HEK293 (cell line): ENCODE measurements around the gene SAMD5.

Experiments used
- CTCF ChIA-PET: fragments of 350-600 bp; formaldehyde crosslinking; extraction: SDS; loops from one replicate; lab custom pipeline; 2021; ENCODE audit warnings: antibody characterized with exemption; lab: Yijun Ruan, JAX
- POLR2A ChIA-PET: fragments of 300-600 bp; formaldehyde crosslinking; extraction: SDS; loops from one replicate; lab custom pipeline; 2020; ENCODE audit warnings: antibody characterized with exemption, inconsistent platforms; lab: Yijun Ruan, JAX
- H3K27ac ChIP-seq: fragments of 200-500 bp; sonication (Bioruptor generic); 2 replicates; pipeline ENCODE4 v1.5.1; 2014; ENCODE audit warnings: low read depth, low read length, control low read depth, inconsistent platforms; ENCODE audit errors: extremely low read depth
- H3K36me3 ChIP-seq, 2 experiments: fragments of 200-500 bp in 1 of 2; sonication (Bioruptor generic) in 1 of 2; 1 replicate in 1 of 2; 2 replicates in 1 of 2; pipeline ENCODE4 v1.5.1; 2014 to 2017; ENCODE audit warnings: inconsistent platforms in 2 of 2, low read length in 2 of 2; ENCODE audit not compliant: control insufficient read depth in 2 of 2, insufficient read depth in 1 of 2
- H3K4me1 ChIP-seq: fragments of 200-500 bp; sonication (Bioruptor generic); 2 replicates; pipeline ENCODE4 v1.5.1; 2014; ENCODE audit warnings: mild to moderate bottlenecking, low read length, inconsistent platforms; ENCODE audit not compliant: control insufficient read depth, insufficient read depth
- H3K4me3 ChIP-seq: 2 replicates; pipeline ENCODE4 v1.5.1; 2011; ENCODE audit warnings: low read depth, mild to moderate bottlenecking, control low read depth, low read length, moderate library complexity
- H3K9me3 ChIP-seq: fragments of 200-500 bp; sonication (Bioruptor generic); 2 replicates; pipeline ENCODE4 v1.5.1; 2014; ENCODE audit warnings: low read depth, low read length, inconsistent platforms; ENCODE audit not compliant: control insufficient read depth, insufficient read depth
- BCL11B ChIP-seq: fragments of 450-650 bp; formaldehyde crosslinking; IDR thresholded peaks from 2 replicates; pipeline ENCODE4 v1.5.1; 2016; ENCODE audit warnings: low read depth, missing biosample characterization, missing genetic modification characterization
- SP2 ChIP-seq: fragments of 450-650 bp; formaldehyde crosslinking; IDR thresholded peaks from 2 replicates; pipeline ENCODE4 v1.5.1; 2016; ENCODE audit warnings: missing biosample characterization, missing genetic modification characterization
- ZBTB21 ChIP-seq: fragments of 450-650 bp; formaldehyde crosslinking; IDR thresholded peaks from 2 replicates; pipeline ENCODE4 v1.5.1; 2017; ENCODE audit warnings: missing biosample characterization, missing genetic modification characterization
- ZBTB7A ChIP-seq: fragments of 450-650 bp; formaldehyde crosslinking; IDR thresholded peaks from 2 replicates; pipeline ENCODE4 v1.5.1; 2016; ENCODE audit warnings: low read depth, missing biosample characterization, missing genetic modification characterization
- ZFHX2 ChIP-seq: fragments of 450-650 bp; formaldehyde crosslinking; conservative IDR thresholded peaks from 2 replicates; pipeline ENCODE4 v1.5.1; 2016; ENCODE audit warnings: missing biosample characterization, missing genetic modification characterization
- ZFP41 ChIP-seq: fragments of 450-650 bp; formaldehyde crosslinking; IDR thresholded peaks from 2 replicates; pipeline ENCODE4 v1.5.1; 2016; ENCODE audit warnings: missing biosample characterization, missing genetic modification characterization, borderline replicate concordance
- ZNF138 ChIP-seq: fragments of 450-650 bp; formaldehyde crosslinking; IDR thresholded peaks from 2 replicates; pipeline ENCODE4 v1.5.1; 2016; ENCODE audit warnings: missing biosample characterization, missing genetic modification characterization, borderline replicate concordance
- ZNF2 ChIP-seq: fragments of 450-650 bp; formaldehyde crosslinking; IDR thresholded peaks from 2 replicates; pipeline ENCODE4 v1.5.1; 2016; ENCODE audit warnings: missing biosample characterization, missing genetic modification characterization
- ZNF239 ChIP-seq: fragments of 450-650 bp; formaldehyde crosslinking; IDR thresholded peaks from 2 replicates; pipeline ENCODE4 v1.5.1; 2016; ENCODE audit warnings: missing biosample characterization, missing genetic modification characterization
- ZNF37A ChIP-seq: fragments of 450-650 bp; IDR thresholded peaks from 2 replicates; pipeline ENCODE4 v1.5.1; 2018; ENCODE audit warnings: missing biosample characterization, missing genetic modification characterization
- ZNF394 ChIP-seq: fragments of 450-650 bp; formaldehyde crosslinking; IDR thresholded peaks from 2 replicates; pipeline ENCODE4 v1.5.1; 2016; ENCODE audit warnings: missing biosample characterization, missing genetic modification characterization, mild to moderate bottlenecking, moderate library complexity, borderline replicate concordance
- ZNF624 ChIP-seq: fragments of 450-650 bp; formaldehyde crosslinking; IDR thresholded peaks from 2 replicates; pipeline ENCODE4 v1.5.1; 2017; ENCODE audit warnings: missing biosample characterization, missing genetic modification characterization
- ZNF664 ChIP-seq: fragments of 450-650 bp; formaldehyde crosslinking; IDR thresholded peaks from 2 replicates; pipeline ENCODE4 v1.5.1; 2016; ENCODE audit warnings: missing biosample characterization, missing genetic modification characterization
- TF ChIP-seq, protein P1 (sequence below): fragments of 450-650 bp; formaldehyde crosslinking; IDR thresholded peaks from 2 replicates; pipeline ENCODE4 v1.5.1; 2017; ENCODE audit warnings: missing biosample characterization, mild to moderate bottlenecking, missing genetic modification characterization, moderate library complexity
- TF ChIP-seq, protein P2 (sequence below): fragments of 450-650 bp; IDR thresholded peaks from 2 replicates; pipeline ENCODE4 v1.5.1; 2018; ENCODE audit warnings: missing biosample characterization, mild to moderate bottlenecking, missing genetic modification characterization
- TF ChIP-seq, protein P3 (sequence below): fragments of 450-650 bp; formaldehyde crosslinking; IDR thresholded peaks from 2 replicates; pipeline ENCODE4 v1.5.1; 2016; ENCODE audit warnings: missing biosample characterization, missing genetic modification characterization, borderline replicate concordance
- TF ChIP-seq, protein P4 (sequence below): sonication (generic); formaldehyde crosslinking; IDR thresholded peaks from 2 replicates; pipeline ENCODE4 v1.8.1; 2022; ENCODE audit warnings: mild to moderate bottlenecking, moderate library complexity, missing genetic modification reagents
- TF ChIP-seq, protein P5 (sequence below): fragments of 450-650 bp; formaldehyde crosslinking; IDR thresholded peaks from 2 replicates; pipeline ENCODE4 v1.5.1; 2016; ENCODE audit warnings: missing biosample characterization, missing genetic modification characterization

The SAMD5 gene

DNA sequence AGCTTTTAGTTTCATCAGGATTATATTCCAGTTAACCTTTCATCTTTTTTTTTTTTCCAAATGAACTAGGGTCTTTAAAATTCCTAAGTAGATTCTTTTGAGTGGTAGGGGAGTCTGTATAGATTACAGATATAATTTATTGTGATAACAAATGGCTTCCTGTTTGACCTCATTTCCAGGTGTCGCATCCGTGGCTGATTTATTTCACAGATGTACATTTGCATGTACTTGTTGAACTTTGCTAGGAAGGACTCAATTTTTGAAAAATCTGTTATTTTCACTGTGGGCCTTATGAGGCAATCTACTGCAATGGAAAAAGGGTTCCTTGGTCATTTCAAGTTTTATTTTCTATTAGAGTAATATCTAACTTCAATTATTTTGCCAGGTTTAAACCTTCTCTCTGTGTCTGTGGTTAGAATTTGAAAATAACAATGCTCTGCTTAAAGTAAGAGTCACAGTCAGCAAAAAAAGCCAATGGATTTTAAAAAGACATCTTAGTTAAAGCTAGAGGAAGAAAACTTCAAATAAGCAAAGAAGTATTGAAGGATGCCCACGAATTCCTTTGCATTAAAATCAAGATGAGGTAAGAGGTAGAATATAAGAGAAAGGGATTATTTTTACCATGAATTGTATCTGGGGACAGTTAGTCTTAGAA lies 57.9 kb downstream of the SAMD5 start:
- CTCF ChIA-PET: interaction anchor here (0.6 to 0.9 kb wide), 2 partner anchors 10 to 609 kb away, joined by 3 read pairs; no protein-coding TSS in a partner anchor
- TF ChIP-seq ZNF664 (tag by site-specific recombination): no peak
- TF ChIP-seq BCL11B (tag by site-specific recombination): no peak
- TF ChIP-seq, protein P1, sequence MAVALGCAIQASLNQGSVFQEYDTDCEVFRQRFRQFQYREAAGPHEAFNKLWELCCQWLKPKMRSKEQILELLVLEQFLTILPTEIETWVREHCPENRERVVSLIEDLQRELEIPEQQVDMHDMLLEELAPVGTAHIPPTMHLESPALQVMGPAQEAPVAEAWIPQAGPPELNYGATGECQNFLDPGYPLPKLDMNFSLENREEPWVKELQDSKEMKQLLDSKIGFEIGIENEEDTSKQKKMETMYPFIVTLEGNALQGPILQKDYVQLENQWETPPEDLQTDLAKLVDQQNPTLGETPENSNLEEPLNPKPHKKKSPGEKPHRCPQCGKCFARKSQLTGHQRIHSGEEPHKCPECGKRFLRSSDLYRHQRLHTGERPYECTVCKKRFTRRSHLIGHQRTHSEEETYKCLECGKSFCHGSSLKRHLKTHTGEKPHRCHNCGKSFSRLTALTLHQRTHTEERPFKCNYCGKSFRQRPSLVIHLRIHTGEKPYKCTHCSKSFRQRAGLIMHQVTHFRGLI: no peak
- TF ChIP-seq, protein P2, sequence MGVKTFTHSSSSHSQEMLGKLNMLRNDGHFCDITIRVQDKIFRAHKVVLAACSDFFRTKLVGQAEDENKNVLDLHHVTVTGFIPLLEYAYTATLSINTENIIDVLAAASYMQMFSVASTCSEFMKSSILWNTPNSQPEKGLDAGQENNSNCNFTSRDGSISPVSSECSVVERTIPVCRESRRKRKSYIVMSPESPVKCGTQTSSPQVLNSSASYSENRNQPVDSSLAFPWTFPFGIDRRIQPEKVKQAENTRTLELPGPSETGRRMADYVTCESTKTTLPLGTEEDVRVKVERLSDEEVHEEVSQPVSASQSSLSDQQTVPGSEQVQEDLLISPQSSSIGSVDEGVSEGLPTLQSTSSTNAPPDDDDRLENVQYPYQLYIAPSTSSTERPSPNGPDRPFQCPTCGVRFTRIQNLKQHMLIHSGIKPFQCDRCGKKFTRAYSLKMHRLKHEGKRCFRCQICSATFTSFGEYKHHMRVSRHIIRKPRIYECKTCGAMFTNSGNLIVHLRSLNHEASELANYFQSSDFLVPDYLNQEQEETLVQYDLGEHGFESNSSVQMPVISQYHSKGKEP (tag by site-specific recombination): no peak
- TF ChIP-seq ZNF2 (tag by site-specific recombination): no peak
- TF ChIP-seq, protein P3, sequence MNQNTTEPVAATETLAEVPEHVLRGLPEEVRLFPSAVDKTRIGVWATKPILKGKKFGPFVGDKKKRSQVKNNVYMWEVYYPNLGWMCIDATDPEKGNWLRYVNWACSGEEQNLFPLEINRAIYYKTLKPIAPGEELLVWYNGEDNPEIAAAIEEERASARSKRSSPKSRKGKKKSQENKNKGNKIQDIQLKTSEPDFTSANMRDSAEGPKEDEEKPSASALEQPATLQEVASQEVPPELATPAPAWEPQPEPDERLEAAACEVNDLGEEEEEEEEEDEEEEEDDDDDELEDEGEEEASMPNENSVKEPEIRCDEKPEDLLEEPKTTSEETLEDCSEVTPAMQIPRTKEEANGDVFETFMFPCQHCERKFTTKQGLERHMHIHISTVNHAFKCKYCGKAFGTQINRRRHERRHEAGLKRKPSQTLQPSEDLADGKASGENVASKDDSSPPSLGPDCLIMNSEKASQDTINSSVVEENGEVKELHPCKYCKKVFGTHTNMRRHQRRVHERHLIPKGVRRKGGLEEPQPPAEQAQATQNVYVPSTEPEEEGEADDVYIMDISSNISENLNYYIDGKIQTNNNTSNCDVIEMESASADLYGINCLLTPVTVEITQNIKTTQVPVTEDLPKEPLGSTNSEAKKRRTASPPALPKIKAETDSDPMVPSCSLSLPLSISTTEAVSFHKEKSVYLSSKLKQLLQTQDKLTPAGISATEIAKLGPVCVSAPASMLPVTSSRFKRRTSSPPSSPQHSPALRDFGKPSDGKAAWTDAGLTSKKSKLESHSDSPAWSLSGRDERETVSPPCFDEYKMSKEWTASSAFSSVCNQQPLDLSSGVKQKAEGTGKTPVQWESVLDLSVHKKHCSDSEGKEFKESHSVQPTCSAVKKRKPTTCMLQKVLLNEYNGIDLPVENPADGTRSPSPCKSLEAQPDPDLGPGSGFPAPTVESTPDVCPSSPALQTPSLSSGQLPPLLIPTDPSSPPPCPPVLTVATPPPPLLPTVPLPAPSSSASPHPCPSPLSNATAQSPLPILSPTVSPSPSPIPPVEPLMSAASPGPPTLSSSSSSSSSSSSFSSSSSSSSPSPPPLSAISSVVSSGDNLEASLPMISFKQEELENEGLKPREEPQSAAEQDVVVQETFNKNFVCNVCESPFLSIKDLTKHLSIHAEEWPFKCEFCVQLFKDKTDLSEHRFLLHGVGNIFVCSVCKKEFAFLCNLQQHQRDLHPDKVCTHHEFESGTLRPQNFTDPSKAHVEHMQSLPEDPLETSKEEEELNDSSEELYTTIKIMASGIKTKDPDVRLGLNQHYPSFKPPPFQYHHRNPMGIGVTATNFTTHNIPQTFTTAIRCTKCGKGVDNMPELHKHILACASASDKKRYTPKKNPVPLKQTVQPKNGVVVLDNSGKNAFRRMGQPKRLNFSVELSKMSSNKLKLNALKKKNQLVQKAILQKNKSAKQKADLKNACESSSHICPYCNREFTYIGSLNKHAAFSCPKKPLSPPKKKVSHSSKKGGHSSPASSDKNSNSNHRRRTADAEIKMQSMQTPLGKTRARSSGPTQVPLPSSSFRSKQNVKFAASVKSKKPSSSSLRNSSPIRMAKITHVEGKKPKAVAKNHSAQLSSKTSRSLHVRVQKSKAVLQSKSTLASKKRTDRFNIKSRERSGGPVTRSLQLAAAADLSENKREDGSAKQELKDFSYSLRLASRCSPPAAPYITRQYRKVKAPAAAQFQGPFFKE (tag by site-specific recombination): no peak
- TF ChIP-seq ZNF239 (tag by site-specific recombination): no peak
- no peak for TF ChIP-seq ZBTB21 (tag by site-specific recombination)
- no peak for TF ChIP-seq ZBTB7A (tag by site-specific recombination)
- TF ChIP-seq ZFHX2 (tag by site-specific recombination): no peak
- no peak for TF ChIP-seq ZFP41 (tag by site-specific recombination)
- no peak for TF ChIP-seq ZNF37A (tag by site-specific recombination)
- TF ChIP-seq, all 188 proteins: peak for 0
- Histone ChIP-seq H3K27ac (no peak overlapping the region), H3K4me3 (no peak overlapping the region), H3K9me3 (no peaks in the 10 kb centered on the region), H3K36me3 (no peaks in the 10 kb centered on the region), H3K4me1 (no peaks in the 10 kb centered on the region)
- POLR2A ChIA-PET: no interaction called here

DNA sequence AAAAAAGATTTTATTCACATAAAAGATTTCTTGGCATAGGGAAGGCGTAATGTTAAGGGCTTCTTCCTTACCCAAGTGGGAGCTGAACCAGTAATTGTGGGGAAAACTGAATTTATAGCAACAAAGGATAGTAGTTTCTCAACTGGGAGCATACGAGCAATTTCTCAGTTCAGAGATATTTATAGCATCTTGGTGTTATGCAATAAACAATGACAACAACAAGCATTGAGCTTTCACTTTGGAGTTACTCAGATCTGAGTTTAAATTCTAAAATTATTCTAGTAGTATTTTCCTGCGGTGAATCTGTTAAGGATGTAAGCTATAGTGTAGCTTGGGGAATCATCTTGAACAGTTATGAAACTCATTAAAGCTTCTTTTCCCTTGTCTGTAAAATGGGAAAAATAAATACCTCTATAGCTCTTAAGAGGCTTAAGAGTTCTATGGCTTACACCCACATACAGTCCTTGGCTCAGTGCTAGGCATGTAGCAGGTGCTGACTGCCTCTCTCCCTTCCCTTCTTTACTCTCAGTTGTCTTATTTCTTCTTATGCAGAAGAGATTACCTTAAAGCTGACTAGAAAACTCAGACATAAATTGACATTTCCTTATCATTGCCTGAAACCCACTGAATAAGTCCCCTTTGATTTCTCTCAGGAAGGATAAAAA lies 58.8 kb downstream of the SAMD5 start:
- Histone ChIP-seq H3K27ac (no peak overlapping the region), H3K36me3 (no peaks in the 10 kb centered on the region), H3K4me3 (no peak overlapping the region), H3K4me1 (no peaks in the 10 kb centered on the region), H3K9me3 (no peaks in the 10 kb centered on the region)
- ChIA-PET POLR2A (no interaction called here), CTCF (interaction anchor here (0.9 kb wide), 1 partner anchor 9 kb away, joined by 3 read pairs; no protein-coding TSS in a partner anchor)
- TF ChIP-seq ZNF138 (tag by site-specific recombination) (no peak), SP2 (tag by site-specific recombination) (no peak), ZNF394 (tag by site-specific recombination) (no peak), ZNF624 (tag by site-specific recombination) (no peak)
- TF ChIP-seq, protein P4, sequence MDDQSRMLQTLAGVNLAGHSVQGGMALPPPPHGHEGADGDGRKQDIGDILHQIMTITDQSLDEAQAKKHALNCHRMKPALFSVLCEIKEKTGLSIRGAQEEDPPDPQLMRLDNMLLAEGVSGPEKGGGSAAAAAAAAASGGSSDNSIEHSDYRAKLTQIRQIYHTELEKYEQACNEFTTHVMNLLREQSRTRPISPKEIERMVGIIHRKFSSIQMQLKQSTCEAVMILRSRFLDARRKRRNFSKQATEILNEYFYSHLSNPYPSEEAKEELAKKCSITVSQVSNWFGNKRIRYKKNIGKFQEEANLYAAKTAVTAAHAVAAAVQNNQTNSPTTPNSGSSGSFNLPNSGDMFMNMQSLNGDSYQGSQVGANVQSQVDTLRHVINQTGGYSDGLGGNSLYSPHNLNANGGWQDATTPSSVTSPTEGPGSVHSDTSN: no peak
- TF ChIP-seq, protein P5, sequence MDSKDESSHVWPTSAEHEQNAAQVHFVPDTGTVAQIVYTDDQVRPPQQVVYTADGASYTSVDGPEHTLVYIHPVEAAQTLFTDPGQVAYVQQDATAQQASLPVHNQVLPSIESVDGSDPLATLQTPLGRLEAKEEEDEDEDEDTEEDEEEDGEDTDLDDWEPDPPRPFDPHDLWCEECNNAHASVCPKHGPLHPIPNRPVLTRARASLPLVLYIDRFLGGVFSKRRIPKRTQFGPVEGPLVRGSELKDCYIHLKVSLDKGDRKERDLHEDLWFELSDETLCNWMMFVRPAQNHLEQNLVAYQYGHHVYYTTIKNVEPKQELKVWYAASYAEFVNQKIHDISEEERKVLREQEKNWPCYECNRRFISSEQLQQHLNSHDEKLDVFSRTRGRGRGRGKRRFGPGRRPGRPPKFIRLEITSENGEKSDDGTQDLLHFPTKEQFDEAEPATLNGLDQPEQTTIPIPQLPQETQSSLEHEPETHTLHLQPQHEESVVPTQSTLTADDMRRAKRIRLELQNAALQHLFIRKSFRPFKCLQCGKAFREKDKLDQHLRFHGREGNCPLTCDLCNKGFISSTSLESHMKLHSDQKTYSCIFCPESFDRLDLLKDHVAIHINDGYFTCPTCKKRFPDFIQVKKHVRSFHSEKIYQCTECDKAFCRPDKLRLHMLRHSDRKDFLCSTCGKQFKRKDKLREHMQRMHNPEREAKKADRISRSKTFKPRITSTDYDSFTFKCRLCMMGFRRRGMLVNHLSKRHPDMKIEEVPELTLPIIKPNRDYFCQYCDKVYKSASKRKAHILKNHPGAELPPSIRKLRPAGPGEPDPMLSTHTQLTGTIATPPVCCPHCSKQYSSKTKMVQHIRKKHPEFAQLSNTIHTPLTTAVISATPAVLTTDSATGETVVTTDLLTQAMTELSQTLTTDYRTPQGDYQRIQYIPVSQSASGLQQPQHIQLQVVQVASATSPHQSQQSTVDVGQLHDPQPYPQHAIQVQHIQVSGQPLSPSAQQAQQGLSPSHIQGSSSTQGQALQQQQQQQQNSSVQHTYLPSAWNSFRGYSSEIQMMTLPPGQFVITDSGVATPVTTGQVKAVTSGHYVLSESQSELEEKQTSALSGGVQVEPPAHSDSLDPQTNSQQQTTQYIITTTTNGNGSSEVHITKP (tag by site-specific recombination): no peak
